Measurements from ENCODE around the gene EMID1.

- TF ChIP-seq, protein P1, sequence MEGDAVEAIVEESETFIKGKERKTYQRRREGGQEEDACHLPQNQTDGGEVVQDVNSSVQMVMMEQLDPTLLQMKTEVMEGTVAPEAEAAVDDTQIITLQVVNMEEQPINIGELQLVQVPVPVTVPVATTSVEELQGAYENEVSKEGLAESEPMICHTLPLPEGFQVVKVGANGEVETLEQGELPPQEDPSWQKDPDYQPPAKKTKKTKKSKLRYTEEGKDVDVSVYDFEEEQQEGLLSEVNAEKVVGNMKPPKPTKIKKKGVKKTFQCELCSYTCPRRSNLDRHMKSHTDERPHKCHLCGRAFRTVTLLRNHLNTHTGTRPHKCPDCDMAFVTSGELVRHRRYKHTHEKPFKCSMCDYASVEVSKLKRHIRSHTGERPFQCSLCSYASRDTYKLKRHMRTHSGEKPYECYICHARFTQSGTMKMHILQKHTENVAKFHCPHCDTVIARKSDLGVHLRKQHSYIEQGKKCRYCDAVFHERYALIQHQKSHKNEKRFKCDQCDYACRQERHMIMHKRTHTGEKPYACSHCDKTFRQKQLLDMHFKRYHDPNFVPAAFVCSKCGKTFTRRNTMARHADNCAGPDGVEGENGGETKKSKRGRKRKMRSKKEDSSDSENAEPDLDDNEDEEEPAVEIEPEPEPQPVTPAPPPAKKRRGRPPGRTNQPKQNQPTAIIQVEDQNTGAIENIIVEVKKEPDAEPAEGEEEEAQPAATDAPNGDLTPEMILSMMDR (optimal IDR thresholded peaks at IDR 0.05 in 1 of 3, IDR thresholded peaks at IDR 0.05 in 1 of 3, conservative IDR thresholded peaks at IDR 0.05 in 1 of 3; ENCODE audit: extremely low read depth in 1 of 3, insufficient read depth in 2 of 3, low read length in 3 of 3) = no peak
- TF ChIP-seq EZH2 (IDR thresholded peaks at IDR 0.05; ENCODE audit: low read length) = no peak
Measured at GRCh38 chr22:29175312-29175835, 30.3 kb upstream of the EMID1 start.

Measured in keratinocyte (primary cell).